Measurements from ENCODE around the gene NNT.

GRCh38 chr5:43639566-43639965 lies 36.6 kb downstream of the NNT start:
- TF ChIP-seq CTCF (IDR thresholded peaks at IDR 0.05) (no peak), EZH2phosphoT487 (IDR thresholded peaks at IDR 0.05) (no peak), EZH2 (IDR thresholded peaks at IDR 0.05) (no peak)

Measured in neural progenitor cell (in vitro differentiated cells).